Vagina (tissue), 2 donors: ENCODE measurements around the gene COQ5. TPM values are rescaled to one million over a fixed set of nuclear protein-coding genes. Genes with fewer than 3 reads are reported as not detected.
"Not testable (repeated sequence)": the region's sequence is repeated elsewhere in the genome, so short reads cannot be mapped to it uniquely, and the experiment has no call there.

Source experiments
- DNase-seq, 2 donors: peaks; one replicate each; pipeline ENCODE4 v3.0.0-alpha.2; 2017; ENCODE audit errors: extremely low spot score in 2 of 2
- H3K27ac ChIP-seq: fragments of 200-600 bp; sonication (generic); one replicate; pipeline ENCODE4 v1.5.1; 2019
- H3K27me3 ChIP-seq: fragments of 200-600 bp; sonication (generic); one replicate; pipeline ENCODE4 v1.5.1; 2019
- H3K36me3 ChIP-seq, 2 donors: fragments of 200-600 bp; sonication (generic); one replicate each; pipeline ENCODE4 v1.5.1; 2017 to 2019
- H3K4me1 ChIP-seq: fragments of 200-600 bp; sonication (generic); one replicate; pipeline ENCODE4 v1.5.1; 2019
- H3K4me3 ChIP-seq, 2 donors: fragments of 200-600 bp; sonication (generic); 1 replicate in 1 of 2; 2 replicates in 1 of 2; pipeline ENCODE4 v1.5.1; 2016 to 2019
- H3K9me3 ChIP-seq: fragments of 200-600 bp; sonication (generic); one replicate; pipeline ENCODE4 v1.5.1; 2019
- CTCF ChIP-seq, 3 experiments: fragments of 450-650 bp in 2 of 3; fragments of 200-600 bp in 1 of 3; sonication (generic) in 1 of 3; IDR thresholded peaks; one replicate each; pipeline ENCODE4 v1.5.1; 2017 to 2019; ENCODE audit warnings: antibody characterized with exemption in 3 of 3, mild to moderate bottlenecking in 2 of 3, moderate library complexity in 2 of 3
- POLR2A ChIP-seq, 2 donors: fragments of 450-650 bp; IDR thresholded peaks; one replicate each; pipeline ENCODE4 v1.6.1; 2017; ENCODE audit warnings: antibody characterized with exemption in 2 of 2, mild to moderate bottlenecking in 2 of 2, moderate library complexity in 2 of 2
- POLR2AphosphoS5 ChIP-seq, 2 donors: sonication (generic); formaldehyde crosslinking; IDR thresholded peaks; one replicate each; pipeline ENCODE4 v1.9.0; 2017; ENCODE audit warnings: antibody characterized with exemption in 2 of 2, mild to moderate bottlenecking in 2 of 2, low read depth in 1 of 2; ENCODE audit not compliant: insufficient read depth in 1 of 2
- intact Hi-C: fragments of 100-400 bp; cut with DNase I; formaldehyde crosslinking; loops from one replicate; pipeline ENCODE4 v1.15.1; 2023
- total RNA-seq: library from RNA; depleted of rRNA; stranded (reverse); fragments of >200 nt; gene quantifications from one replicate; pipeline ENCODE4 v1.2.3, GENCODE V29; 2016

Gene COQ5
- total RNA-seq, 1 donor from 2014 or later = 18.4 TPM

- Histone ChIP-seq H3K4me3 (no peak overlapping the region), H3K27ac (no peak overlapping the region), H3K36me3 (peaks cover 0 to 6% of the 10 kb centered on the region in 2 donors), H3K9me3 (no peaks in the 10 kb centered on the region), H3K27me3 (no peaks in the 10 kb centered on the region), H3K4me1 (peaks cover 14% of the 10 kb centered on the region)
- intact Hi-C loops = no loop called here
- no peak for DNase-seq
- TF ChIP-seq POLR2A (IDR thresholded peaks at IDR 0.05) (no peak), CTCF (IDR thresholded peaks at IDR 0.05) (no peak), POLR2AphosphoS5 (IDR thresholded peaks at IDR 0.05; ENCODE audit: insufficient read depth in 1 of 2, low read depth in 1 of 2) (no peak)
Measured at GRCh38 chr12:120490325-120490724, 38.6 kb downstream of the COQ5 start.

GRCh38 chr12:120489018-120489417 lies 39.9 kb downstream of the COQ5 start:
- DNase-seq = no peak
- Histone ChIP-seq H3K4me3 (no peak overlapping the region), H3K4me1 (peaks cover 5% of the 10 kb centered on the region), H3K36me3 (peaks cover 0 to 6% of the 10 kb centered on the region in 2 donors), H3K9me3 (no peaks in the 10 kb centered on the region), H3K27ac (no peak overlapping the region), H3K27me3 (no peaks in the 10 kb centered on the region)
- intact Hi-C loops = no loop called here
- TF ChIP-seq CTCF (IDR thresholded peaks at IDR 0.05) (no peak), POLR2AphosphoS5 (IDR thresholded peaks at IDR 0.05; ENCODE audit: insufficient read depth in 1 of 2, low read depth in 1 of 2) (peak in 1 of 2 donors; percentile 55)

GRCh38 chr12:120488057-120488640 lies 40.8 kb downstream of the COQ5 start:
- no peak overlapping the region for H3K27ac ChIP-seq
- H3K4me3 ChIP-seq = no peak overlapping the region
- peaks cover 0 to 6% of the 10 kb centered on the region in 2 donors for H3K36me3 ChIP-seq
- H3K27me3 ChIP-seq = no peaks in the 10 kb centered on the region
- TF ChIP-seq POLR2AphosphoS5 (IDR thresholded peaks at IDR 0.05; ENCODE audit: insufficient read depth in 1 of 2, low read depth in 1 of 2) (no peak), CTCF (IDR thresholded peaks at IDR 0.05) (no peak), POLR2A (IDR thresholded peaks at IDR 0.05) (no peak)
- H3K4me1 ChIP-seq = peaks cover 5% of the 10 kb centered on the region
- no peak for DNase-seq
- no peaks in the 10 kb centered on the region for H3K9me3 ChIP-seq
- intact Hi-C loops = no loop called here

GRCh38 chr12:120487552-120487951 lies 41.4 kb downstream of the COQ5 start:
- H3K36me3 ChIP-seq, H3K27ac ChIP-seq, intact Hi-C loops: not testable (repeated sequence)

GRCh38 chr12:120485961-120486881 lies 42.7 kb downstream of the COQ5 start:
- no peak for TF ChIP-seq POLR2A (IDR thresholded peaks at IDR 0.05)
- no peak for TF ChIP-seq CTCF (IDR thresholded peaks at IDR 0.05)
- TF ChIP-seq POLR2AphosphoS5 (IDR thresholded peaks at IDR 0.05; ENCODE audit: insufficient read depth in 1 of 2, low read depth in 1 of 2) = no peak
- Histone ChIP-seq H3K36me3 (peaks cover 0 to 1% of the 10 kb centered on the region in 2 donors), H3K9me3 (no peaks in the 10 kb centered on the region), H3K4me1 (peaks cover 5% of the 10 kb centered on the region), H3K27me3 (no peaks in the 10 kb centered on the region), H3K27ac (no peak overlapping the region), H3K4me3 (no peak overlapping the region)
- no peak for DNase-seq
- intact Hi-C loops = no loop called here

More at GRCh38 chr12:120487552-120487951, 41.4 kb downstream of the COQ5 start:
- not testable (repeated sequence) for H3K9me3 ChIP-seq, DNase-seq, H3K4me3 ChIP-seq, H3K4me1 ChIP-seq, H3K27me3 ChIP-seq
